ENCODE results near the gene B4GALT6.

B4GALT6 gene

GRCh38 chr18:31575515-31576257 is 108.7 kb downstream of the B4GALT6 start:
- H3K4me1 ChIP-seq (ENCODE audit: control insufficient read depth, insufficient read depth, low read length) = no peaks in the 10 kb centered on the region
- H3K4me3 ChIP-seq (ENCODE audit: low read length) = no peak overlapping the region
- H3K36me3 ChIP-seq (ENCODE audit: control insufficient read depth, insufficient read depth, low read length) = no peaks in the 10 kb centered on the region
- H3K27ac ChIP-seq (ENCODE audit: low read depth, low read length) = no peak overlapping the region
- no peaks in the 10 kb centered on the region for H3K27me3 ChIP-seq (ENCODE audit: control insufficient read depth, insufficient read depth, low read length)
- H3K9ac ChIP-seq (ENCODE audit: low read length) = no peak overlapping the region

- Histone ChIP-seq H3K9ac (ENCODE audit: low read length) (no peak overlapping the region), H3K4me3 (ENCODE audit: low read length) (no peak overlapping the region), H3K36me3 (ENCODE audit: control insufficient read depth, insufficient read depth, low read length) (no peaks in the 10 kb centered on the region), H3K27me3 (ENCODE audit: control insufficient read depth, insufficient read depth, low read length) (no peaks in the 10 kb centered on the region), H3K4me1 (ENCODE audit: control insufficient read depth, insufficient read depth, low read length) (no peaks in the 10 kb centered on the region), H3K27ac (ENCODE audit: low read depth, low read length) (no peak overlapping the region)
Observed at GRCh38 chr18:31574359-31574758, 110.0 kb downstream of the B4GALT6 start.

Measured in rectal smooth muscle tissue (tissue), 1 donor.